DMS114 treated with DMSO at 0.1 percent for 48 hours (cell line): ENCODE data around the gene ADAMTS3.

ENCODE experiments used
- DNase-seq: peaks from one replicate; lab custom pipeline; 2025; ENCODE audit not compliant: unreplicated experiment; lab: John Stamatoyannopoulos, UW

Gene ADAMTS3

GRCh38 chr4:72352711-72353110 lies 216.3 kb downstream of the ADAMTS3 start:
- no peak for DNase-seq

- no peak for DNase-seq
Measured at GRCh38 chr4:72351521-72351920, 217.5 kb downstream of the ADAMTS3 start.

- no peak for DNase-seq
Measured at GRCh38 chr4:72348701-72349100, 220.3 kb downstream of the ADAMTS3 start.

- no peak for DNase-seq
Measured at GRCh38 chr4:72344418-72344817, 224.6 kb downstream of the ADAMTS3 start.

- no peak for DNase-seq
Measured at GRCh38 chr4:72341432-72341820, 227.6 kb downstream of the ADAMTS3 start.

- no peak for DNase-seq
Measured at GRCh38 chr4:72340803-72341431, 228.1 kb downstream of the ADAMTS3 start.

- no peak for DNase-seq
Measured at GRCh38 chr4:72338060-72338459, 231.0 kb downstream of the ADAMTS3 start.

- DNase-seq = no peak
Measured at GRCh38 chr4:72330381-72330780, 238.6 kb downstream of the ADAMTS3 start.

GRCh38 chr4:72326692-72327632 lies 242.1 kb downstream of the ADAMTS3 start:
- no peak for DNase-seq

GRCh38 chr4:72325215-72325614 lies 243.8 kb downstream of the ADAMTS3 start:
- no peak for DNase-seq

- DNase-seq = no peak
Measured at GRCh38 chr4:72323227-72323626, 245.8 kb downstream of the ADAMTS3 start.

- no peak for DNase-seq
Measured at GRCh38 chr4:72320223-72320948, 248.6 kb downstream of the ADAMTS3 start.

- DNase-seq = no peak
Measured at GRCh38 chr4:72319601-72320021, 249.4 kb downstream of the ADAMTS3 start.

GRCh38 chr4:72318421-72319170 lies 250.4 kb downstream of the ADAMTS3 start:
- DNase-seq = no peak

GRCh38 chr4:72314869-72315268 lies 254.2 kb downstream of the ADAMTS3 start:
- DNase-seq = no peak

GRCh38 chr4:72313121-72313520 lies 255.9 kb downstream of the ADAMTS3 start:
- DNase-seq = no peak

GRCh38 chr4:72312032-72312650 lies 256.9 kb downstream of the ADAMTS3 start:
- DNase-seq = no peak

GRCh38 chr4:72311291-72311690 lies 257.7 kb downstream of the ADAMTS3 start:
- DNase-seq = no peak

GRCh38 chr4:72305620-72306019 lies 263.4 kb downstream of the ADAMTS3 start:
- DNase-seq = no peak

GRCh38 chr4:72305080-72305479 lies 263.9 kb downstream of the ADAMTS3 start:
- DNase-seq = no peak
